Testis (tissue), 2 donors: ENCODE measurements around the gene DPYD.

ENCODE experiments used
- CTCF ChIP-seq, 3 experiments: fragments of 450-650 bp in 2 of 3; fragments of 200-600 bp in 1 of 3; sonication (generic) in 1 of 3; IDR thresholded peaks; one replicate each; pipeline ENCODE4 v1.5.1; 2016 to 2019; ENCODE audit warnings: antibody characterized with exemption in 3 of 3, mild to moderate bottlenecking in 2 of 3, moderate library complexity in 1 of 3
- POLR2A ChIP-seq: fragments of 450-650 bp; IDR thresholded peaks from one replicate; pipeline ENCODE4 v1.6.1; 2017; ENCODE audit warnings: antibody characterized with exemption, mild to moderate bottlenecking, moderate library complexity

- TF ChIP-seq CTCF (IDR thresholded peaks at IDR 0.05) (no peak), POLR2A (no peak)
Measured at GRCh38 chr1:97907886-97908285, 12.9 kb downstream of the DPYD start.
